ENCODE data around the gene SRRM2.

The SRRM2 gene

DNA sequence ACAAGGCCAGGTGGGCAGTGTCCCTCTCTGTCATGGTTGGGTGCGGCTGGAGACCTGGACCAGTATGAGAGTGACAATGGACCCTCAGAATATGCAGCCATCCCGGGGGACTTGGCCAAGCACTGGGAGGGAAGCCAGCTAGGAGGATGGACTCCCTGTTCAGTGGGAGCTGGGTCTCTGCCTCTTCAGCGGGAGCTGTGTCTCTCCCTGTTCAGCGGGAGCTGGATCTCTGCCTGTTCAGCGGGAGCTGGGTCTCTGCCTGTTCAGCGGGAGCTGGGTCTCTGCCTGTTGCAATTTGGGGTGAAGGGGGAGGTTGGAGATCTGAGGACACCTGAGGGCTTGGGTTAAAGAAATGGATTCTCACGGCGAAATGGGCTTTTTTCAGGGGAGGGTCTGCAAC lies 38.7 kb downstream of the SRRM2 start:
- no peak for DNase-seq (ENCODE audit: low read depth in 1 of 2, low spot score in 1 of 2)

GRCh38 chr16:2792940-2793339 lies 40.5 kb downstream of the SRRM2 start:
- no peak for DNase-seq (ENCODE audit: low read depth in 1 of 2, low spot score in 1 of 2)

- no peak for DNase-seq (ENCODE audit: low read depth in 1 of 2, low spot score in 1 of 2)
These were observed 43.1 kb downstream of the SRRM2 start for GRCh38 chr16:2795395-2796143.

GRCh38 chr16:2798723-2799204 lies 46.3 kb downstream of the SRRM2 start:
- DNase-seq (ENCODE audit: low read depth in 1 of 2, low spot score in 1 of 2) = no peak

- DNase-seq (ENCODE audit: low read depth in 1 of 2, low spot score in 1 of 2) = no peak
These were observed 46.9 kb downstream of the SRRM2 start for GRCh38 chr16:2799205-2799858.

GRCh38 chr16:2799859-2800226 lies 47.4 kb downstream of the SRRM2 start:
- DNase-seq (ENCODE audit: low read depth in 1 of 2, low spot score in 1 of 2) = no peak

DNA sequence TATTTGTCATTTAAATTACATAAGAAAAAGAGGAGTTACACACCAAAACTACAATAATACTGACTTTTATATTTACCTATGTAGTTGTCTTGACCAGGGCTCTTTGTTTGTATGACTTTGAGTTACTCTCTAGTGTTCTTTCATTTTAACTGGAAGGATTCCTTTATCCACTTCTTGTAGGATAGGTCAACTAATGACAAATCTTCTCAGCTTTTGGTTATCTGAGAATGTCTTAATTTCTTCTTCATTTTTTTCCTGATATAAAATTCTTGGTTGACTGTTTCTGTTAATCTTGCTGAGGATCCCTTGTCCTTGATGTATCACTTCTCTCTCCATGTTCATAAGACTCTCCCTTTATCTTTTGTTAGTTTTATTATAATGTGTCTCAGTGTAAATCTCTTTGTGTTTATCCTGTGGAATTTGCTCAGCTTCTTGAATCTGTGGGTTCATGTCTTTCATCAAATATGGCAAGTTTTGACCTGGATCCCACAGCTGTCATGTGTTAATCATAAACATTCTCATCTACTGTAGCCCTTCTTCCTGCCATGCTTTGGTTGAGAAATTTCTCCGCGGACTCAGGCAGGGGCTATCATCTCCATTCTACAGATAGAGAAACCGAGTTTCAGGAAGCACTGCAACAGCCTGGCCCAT lies 51.2 kb downstream of the SRRM2 start:
- no peak for DNase-seq (ENCODE audit: low read depth in 1 of 2, low spot score in 1 of 2)

GRCh38 chr16:2804728-2805127 lies 52.3 kb downstream of the SRRM2 start:
- DNase-seq (ENCODE audit: low read depth in 1 of 2, low spot score in 1 of 2) = no peak

DNA sequence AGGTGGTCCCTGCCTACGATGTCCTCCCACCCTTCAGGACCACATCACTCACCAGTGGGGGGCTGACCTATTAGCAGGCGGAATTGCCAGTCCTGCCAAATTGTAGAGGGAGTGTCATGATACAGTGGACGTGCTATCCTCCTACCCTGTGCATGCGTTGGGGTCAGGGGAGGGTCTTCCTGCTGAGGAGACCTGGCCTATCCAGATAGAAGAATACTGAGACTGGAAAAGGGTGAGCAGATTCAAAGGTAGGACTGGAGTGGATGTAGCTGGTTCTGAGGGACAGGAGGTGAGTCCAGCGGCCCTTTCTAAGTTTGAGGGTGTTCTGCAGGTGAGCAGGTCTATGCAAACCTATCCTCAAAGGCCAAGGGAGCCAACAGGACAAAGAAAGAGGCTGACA lies 53.8 kb downstream of the SRRM2 start:
- no peak for DNase-seq (ENCODE audit: low read depth in 1 of 2, low spot score in 1 of 2)

GRCh38 chr16:2808181-2808580 lies 55.7 kb downstream of the SRRM2 start:
- DNase-seq (ENCODE audit: low read depth in 1 of 2, low spot score in 1 of 2) = no peak

DNA sequence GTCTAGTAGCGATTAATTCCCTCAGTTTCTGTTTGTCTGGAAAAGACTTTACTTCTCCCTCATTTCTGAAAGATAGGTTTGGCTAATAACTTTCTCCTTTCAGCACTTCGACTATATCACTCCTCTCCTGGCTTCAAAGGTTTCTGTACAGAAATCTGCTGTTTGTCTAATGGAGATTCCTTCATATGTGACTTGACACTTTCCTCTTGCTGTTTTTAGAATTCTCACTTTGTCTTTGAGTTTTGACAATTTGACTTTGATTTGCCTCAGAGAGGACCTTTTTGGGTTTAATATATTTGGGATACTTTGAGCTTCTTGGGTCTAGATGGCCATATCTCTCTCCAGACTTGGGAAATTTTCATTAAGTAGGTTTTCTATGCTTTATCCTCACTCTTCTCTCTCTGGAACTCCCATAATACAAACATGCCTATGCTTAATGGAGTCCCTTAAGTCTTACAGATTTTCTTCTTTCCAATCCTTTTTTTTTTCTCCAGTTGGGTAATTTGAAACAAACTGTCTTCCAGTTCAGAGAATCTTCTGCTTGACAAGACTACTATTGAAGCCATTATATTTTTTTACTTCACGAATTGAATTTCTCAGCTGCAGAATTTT lies 56.8 kb downstream of the SRRM2 start:
- no peak for DNase-seq (ENCODE audit: low read depth in 1 of 2, low spot score in 1 of 2)

DNA sequence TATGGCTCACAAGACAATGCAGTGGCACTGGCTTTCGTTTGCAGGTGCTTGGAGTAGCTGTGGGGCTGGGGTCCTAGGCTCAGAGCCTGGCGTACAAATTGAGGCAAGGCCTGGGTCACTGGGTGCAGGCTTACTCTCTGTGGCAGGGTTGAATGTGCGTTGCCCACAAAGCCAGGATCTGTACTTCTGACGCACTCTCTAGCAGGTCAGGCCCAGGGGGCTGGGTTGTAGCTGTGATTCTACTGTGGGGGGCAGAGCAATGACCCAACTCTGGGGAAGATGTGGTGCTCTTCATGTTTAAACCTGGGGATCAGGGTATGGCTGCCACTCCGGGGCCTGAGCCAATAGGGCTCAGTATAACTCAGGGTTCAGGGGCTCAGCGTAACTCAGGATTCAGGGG lies 58.2 kb downstream of the SRRM2 start:
- no peak for DNase-seq (ENCODE audit: low read depth in 1 of 2, low spot score in 1 of 2)

GRCh38 chr16:2811703-2812471 lies 59.4 kb downstream of the SRRM2 start:
- DNase-seq (ENCODE audit: low read depth in 1 of 2, low spot score in 1 of 2) = no peak

DNA sequence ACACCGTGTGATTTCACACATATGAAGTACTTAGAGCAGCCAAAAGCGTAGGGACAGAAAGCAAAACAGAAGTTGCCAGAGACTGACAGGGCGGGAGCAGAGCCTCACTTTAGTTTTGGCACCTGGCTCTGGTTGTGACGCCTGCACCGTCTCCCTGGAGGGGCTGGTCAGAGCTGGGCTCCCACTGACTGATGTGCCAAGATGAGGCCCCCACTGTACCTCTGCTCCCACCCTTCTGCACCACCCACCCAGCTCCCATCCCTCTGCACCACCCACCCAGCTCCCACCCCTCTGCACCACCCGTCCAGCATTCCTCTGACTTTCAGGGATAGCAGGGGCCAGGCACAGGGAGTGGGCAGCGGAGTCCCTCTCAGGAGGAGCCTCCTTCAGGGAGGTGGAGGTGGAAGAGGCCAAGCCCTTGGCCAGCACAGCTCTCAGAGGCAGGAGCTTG lies 61.4 kb downstream of the SRRM2 start:
- no peak for DNase-seq (ENCODE audit: low read depth in 1 of 2, low spot score in 1 of 2)

- DNase-seq (ENCODE audit: low read depth in 1 of 2, low spot score in 1 of 2) = no peak
These were observed 62.3 kb downstream of the SRRM2 start for GRCh38 chr16:2814551-2815298.

DNA sequence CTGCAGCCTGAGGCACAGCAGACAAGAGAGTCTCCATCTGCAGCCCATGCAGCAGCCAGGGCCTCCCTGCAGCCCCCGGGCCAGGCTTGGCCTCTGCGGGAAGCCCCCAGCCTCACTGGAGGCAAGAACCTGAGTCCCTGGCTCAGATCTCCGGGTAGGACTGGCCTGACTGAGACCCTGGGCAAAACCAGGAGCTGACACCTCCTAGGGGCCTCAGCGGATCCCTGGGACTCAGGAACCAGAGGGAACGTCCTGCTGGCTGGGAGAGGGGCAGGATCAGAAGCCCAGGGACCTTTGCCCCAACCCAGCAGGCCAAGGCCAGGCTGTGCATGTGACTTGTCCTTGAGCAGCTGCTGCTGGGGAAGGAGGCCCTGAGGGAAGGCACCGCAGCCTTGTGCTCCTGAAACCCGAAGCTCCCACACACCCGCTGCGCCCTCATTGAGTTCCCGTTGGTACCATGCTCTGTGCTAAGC lies 62.9 kb downstream of the SRRM2 start:
- no peak for DNase-seq (ENCODE audit: low read depth in 1 of 2, low spot score in 1 of 2)

GRCh38 chr16:2816751-2817339 lies 64.4 kb downstream of the SRRM2 start, which contains the start of gene PRSS21:
TSS of gene PRSS21 (plus strand) at chr16:2817237. CDS start at chr16:2817269, 32 bp downstream.
- DNase-seq (ENCODE audit: low read depth in 1 of 2, low spot score in 1 of 2) = peak in 1 of 2 donors; percentile 30

GRCh38 chr16:2817340-2818271 lies 65.2 kb downstream of the SRRM2 start:
- DNase-seq (ENCODE audit: low read depth in 1 of 2, low spot score in 1 of 2) = no peak
